OCI-M2 (cell line): ENCODE data around the gene DENND1A.
"Not testable (repeated sequence)": the region's sequence is repeated elsewhere in the genome, so short reads cannot be mapped to it uniquely, and the experiment has no call there.

Source experiments
- DNase-seq: peaks from one replicate; lab custom pipeline; 2025; ENCODE audit not compliant: unreplicated experiment; lab: John Stamatoyannopoulos, UW

DENND1A gene

GRCh38 chr9:123636805-123637204, 293.1 kb downstream of the DENND1A start:
- not testable (repeated sequence) for DNase-seq

DNA sequence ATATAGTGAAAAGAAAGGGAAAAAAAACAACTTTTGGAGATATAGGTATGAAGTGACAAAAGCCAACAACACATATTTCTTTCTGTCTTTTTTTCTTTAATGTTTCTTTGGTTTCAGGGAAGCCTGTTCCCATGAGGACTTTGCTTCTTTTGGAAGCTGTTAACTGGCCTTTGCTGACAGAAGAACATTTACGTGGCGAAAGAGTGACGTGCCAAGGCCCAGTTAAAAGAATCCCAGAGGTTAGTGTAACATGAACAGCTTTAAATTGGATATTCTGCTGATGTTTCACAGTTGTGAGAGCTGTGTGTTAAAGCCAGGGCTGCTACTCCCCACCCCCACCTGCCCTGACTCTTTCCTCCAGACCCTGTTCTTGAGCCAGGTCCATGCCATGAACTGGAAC, 298.1 kb downstream of the DENND1A start:
- DNase-seq = no peak

GRCh38 chr9:123630233-123630632, 299.7 kb downstream of the DENND1A start:
- no peak for DNase-seq

DNA sequence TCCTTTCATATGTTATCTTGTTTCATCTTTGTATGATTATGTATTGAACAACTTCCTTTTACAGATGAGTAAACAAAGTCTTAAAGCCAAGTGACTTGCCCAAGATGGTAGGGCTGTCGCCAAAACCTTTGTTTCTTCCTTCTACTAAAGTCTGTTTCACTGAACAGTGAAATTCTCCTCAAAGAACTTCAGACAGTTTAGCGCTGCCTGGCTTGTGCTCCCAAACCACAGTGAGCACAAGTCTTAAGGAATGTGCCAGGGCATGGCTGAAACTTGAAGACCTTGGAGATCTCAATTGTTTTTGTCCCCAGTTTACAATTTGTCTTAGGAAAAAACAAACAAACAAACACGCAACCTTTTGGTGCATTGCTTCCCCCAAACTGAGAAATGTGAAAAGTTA, 300.4 kb downstream of the DENND1A start:
- DNase-seq = no peak

DNA sequence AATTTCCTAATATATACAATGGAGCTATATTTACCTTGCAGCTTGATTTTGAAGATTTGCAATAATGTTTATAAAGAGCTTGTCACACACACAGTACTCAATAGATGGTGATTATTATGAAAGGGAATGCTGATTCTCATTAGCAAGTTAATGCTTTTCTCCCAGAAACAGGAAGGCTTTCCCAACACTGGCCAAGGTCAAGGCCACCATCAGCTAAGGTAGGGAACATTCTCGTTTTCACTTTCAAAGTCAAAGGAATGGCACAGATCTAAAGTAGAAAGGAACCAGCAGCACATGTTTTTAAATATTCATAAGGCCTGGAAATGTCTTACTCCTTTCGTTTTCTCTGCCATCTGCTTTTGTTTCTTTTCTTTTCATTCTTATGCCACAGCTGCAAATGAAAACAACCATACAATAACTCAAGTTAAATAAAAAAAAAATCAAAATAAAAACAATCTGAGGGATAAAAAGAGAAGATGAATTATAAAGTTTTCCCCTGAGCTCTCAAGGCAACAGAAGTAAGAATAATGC, 307.1 kb downstream of the DENND1A start:
- no peak for DNase-seq

GRCh38 chr9:123620239-123620638, 309.7 kb downstream of the DENND1A start:
- no peak for DNase-seq

- no peak for DNase-seq
Measured at GRCh38 chr9:123617952-123618678, 311.8 kb downstream of the DENND1A start.

DNA sequence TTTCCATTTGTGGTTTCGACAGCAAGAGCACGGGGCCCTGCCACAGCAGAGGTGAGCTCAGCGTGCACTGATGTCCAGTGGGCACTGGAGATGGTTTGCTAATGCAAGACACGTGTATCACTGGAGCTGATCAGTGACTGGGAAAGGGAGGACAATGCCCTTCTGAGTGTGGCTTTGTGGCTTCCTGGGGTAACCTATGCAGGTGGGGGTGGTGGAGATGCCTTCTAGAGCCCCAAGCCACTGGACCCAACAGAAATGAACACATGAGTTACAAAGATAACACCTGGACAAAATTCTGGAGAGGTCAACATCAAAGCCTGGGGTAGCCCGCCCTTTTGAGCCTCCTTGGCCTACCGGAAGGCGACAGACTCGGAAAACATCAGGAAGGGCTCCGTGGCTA, 312.6 kb downstream of the DENND1A start:
- DNase-seq = no peak

GRCh38 chr9:123616707-123617106, 313.2 kb downstream of the DENND1A start:
- DNase-seq = no peak

DNA sequence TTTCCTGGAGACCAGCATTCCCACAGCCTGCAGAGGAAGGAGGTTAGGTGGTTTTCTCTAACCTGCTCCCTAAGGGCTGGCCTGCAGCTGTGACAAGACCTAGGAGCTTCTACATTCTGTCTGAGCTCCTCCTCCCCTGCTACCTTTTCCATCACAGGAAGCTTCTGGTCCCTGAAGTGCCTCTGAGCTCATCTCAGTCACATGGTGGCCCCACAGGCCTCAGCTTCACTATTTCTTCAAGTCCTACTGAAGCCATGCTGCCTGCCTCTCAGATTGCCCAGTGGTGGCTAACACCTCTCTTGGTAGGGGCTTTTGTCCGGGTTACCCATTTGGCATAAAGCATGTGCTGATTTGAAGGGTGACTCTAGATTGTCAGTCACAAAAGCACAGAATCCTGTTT, 314.5 kb downstream of the DENND1A start:
- DNase-seq = no peak

DNA sequence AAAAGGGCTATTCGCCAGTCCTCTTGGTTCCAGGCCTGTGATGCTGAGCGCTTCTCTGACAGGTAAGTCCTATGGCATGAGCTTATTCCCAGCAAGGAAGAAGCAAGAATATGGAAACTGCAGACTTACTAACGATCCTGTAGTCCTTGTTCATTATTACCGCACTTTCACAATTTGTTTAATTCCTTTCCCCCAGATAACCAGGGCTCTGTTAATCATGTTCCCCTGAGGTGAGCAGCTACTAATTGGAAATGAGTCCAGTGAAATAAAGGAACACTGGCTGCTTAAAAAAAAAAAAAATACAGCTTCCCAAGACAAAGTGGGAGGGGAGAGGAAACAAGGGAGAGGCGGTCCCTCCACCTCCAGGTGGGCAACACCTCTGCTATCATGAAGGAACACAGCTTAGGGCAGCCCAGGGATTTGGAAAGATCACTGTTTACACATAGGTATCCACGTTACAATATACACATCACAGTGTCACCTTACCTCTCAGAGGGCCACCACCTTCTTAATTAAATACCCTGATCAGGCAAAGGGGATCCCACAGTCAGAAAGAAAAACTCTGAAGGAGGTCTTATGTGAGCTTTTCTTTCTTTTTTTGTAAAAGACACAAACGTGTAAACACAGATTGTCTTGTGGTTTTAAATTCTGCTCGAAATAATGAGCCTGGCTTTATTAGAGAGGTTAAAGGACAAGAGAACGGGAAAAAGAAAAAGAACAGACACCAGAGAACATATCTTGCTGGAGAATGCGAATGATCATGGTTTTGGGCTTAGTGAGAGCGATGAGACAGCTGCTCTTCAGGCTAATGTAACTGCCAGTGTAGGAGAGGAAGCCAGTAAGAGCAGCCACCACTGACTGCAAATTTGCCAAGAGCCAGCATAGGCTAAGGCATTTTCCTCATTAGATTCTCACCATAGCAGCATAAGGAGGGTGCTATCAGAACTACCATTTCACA, 315.3 kb downstream of the DENND1A start:
- DNase-seq = no peak

GRCh38 chr9:123611226-123611625, 318.7 kb downstream of the DENND1A start:
- no peak for DNase-seq

GRCh38 chr9:123609844-123610243, 320.1 kb downstream of the DENND1A start:
- no peak for DNase-seq

GRCh38 chr9:123608104-123608503, 321.8 kb downstream of the DENND1A start:
- no peak for DNase-seq

DNA sequence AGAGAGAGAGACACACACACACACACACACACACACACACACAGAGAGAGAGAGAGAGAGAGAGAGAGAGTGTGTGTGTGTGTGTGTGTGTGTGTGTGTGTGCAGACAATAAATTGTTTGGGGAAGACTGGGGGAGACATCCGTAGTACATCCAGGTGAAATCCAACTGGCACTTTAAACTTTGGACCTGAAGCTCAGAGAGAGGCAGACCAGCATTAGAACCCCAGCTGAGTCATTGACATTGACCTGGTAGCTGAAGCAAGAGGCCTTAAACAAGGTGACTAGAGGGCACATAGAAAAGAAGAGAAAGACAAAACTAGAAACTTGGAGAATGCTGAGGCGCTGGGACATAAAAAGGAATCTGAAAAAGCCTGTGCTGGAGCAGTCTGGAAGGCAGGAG, 322.4 kb downstream of the DENND1A start:
- no peak for DNase-seq

GRCh38 chr9:123606141-123606540, 323.8 kb downstream of the DENND1A start:
- DNase-seq = no peak

DNA sequence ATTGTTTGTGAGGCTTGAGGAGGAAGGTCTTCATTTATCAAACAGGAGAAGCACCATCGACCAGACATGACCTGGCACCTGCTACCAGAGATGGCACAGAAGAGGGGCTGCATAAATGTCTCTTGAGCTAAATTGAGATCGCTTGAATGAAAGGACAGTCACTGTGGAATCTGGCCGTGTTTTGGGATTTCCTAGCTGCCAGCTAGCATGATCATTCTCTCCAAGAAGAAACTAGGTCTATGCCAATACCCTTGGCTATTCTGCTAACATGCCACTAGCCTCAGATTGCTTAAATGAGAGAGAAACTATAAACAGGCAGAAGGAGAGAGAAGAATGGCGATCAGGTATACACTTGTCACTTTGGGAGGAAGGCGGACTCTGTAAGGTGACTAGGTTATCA, 324.6 kb downstream of the DENND1A start:
- DNase-seq = no peak

DNA sequence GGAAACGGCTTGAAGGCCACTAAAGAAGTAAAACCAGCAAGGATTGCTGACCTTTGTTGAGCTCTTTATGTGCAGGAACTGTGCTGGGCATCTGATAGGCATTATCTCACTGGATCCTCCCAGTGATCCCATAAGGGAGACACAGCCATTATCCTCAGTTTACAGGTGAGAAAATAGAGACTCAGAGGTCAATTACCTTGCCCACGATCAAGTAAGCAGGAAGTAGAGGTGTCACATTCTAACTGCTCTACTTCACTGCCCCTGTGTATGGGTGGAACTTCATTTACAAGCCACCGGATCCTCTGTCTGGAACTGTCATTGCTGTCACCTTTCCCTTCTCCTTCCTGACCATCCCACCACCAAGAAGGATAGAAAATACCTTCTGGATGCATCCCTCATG, 325.1 kb downstream of the DENND1A start:
- DNase-seq = no peak

GRCh38 chr9:123601828-123602227, 328.1 kb downstream of the DENND1A start:
- no peak for DNase-seq

DNA sequence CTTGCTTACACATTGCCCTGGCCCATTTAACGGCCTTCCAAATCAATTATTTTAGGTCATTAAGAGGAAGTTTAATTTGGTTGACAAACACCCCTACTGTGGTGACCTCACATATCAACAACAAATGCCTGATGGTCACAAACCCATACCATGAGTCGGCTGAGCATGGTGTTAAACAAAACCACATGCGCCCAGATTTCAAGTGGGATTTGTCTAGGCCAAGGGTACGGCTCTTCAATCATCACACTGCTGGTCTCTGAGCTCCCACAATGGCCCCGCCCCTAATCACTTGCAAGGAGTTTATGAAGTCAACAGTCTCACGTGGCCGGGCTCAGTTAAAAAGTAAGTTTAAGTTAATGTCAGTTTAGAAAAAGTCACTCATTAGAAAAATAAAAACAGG, 330.1 kb downstream of the DENND1A start:
- DNase-seq = no peak

DNA sequence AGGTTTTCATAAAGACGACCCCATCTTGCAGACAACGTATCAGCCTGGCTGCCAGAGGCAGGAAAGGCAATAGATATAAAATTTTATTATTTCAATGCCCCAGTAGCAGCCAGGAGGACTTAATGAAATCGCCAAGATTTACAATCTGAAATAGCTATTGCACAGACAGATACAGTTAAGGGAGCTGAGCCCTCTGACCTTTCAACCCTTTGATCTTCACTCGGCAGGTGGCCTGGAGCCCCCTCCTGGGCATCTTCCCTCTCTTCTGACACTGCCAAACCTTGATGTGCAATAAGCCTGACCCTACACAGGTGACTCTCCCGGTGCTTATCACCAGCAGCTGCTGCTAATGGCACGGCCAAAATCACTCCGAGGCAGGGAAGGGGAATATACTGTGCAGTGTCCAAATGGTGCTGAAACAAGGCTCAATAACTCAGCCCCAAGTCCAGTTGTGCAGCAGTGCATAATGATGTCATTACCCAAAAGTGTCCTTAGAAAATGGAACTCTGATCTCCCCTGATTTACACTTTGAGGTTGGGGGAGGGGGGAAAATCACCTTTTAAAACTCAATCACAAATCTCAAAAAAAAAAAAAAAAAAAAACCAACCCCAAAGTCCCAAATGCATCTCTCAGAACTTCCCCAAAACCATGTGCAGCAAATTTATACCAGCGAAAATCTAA, 331.9 kb downstream of the DENND1A start:
- DNase-seq = no peak
